Stimulated activated CD8-positive, alpha-beta memory T cell treated with anti-CD3 and anti-CD28 coated beads, Interleukin-7, amount 100 ng/mL, for 1 hour (primary cell): ENCODE data around the gene KHDRBS2.
"Not testable (repeated sequence)": the region's sequence is repeated elsewhere in the genome, so short reads cannot be mapped to it uniquely, and the experiment has no call there.

Experiments
- DNase-seq, 2 donors: peaks; one replicate each; pipeline ENCODE4 v3.0.0-alpha.2; 2020; ENCODE audit warnings: low read depth in 2 of 2

KHDRBS2 gene

DNA sequence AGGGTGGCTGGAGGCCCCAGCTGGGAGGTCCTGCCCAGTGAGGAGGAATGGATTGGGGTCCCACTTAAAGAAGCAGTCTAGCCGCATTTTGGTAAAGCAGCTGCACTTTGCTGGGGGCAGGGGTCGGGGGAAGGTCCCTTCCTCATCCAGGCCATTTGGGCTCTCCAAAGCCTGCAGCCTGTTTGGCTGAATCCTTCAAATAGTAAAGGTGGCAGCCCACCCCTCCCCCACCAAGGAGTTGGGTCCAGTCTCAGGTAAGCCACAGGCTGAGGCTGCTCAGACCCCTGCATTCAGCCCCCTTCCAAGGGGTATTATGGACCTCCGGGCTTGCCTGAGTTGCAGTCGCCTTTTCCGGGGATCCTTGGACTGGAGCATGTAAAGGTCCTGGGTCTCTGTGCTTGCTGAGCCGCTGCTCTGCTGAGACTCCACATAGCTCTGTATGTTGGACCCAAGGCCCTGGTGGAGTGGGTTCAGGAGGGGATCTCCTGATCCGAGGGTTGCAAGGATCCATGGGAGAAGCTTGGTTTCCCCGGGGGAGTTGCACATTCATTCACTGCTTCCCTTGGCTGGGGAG, 417.4 kb downstream of the KHDRBS2 start:
- no peak for DNase-seq

DNA sequence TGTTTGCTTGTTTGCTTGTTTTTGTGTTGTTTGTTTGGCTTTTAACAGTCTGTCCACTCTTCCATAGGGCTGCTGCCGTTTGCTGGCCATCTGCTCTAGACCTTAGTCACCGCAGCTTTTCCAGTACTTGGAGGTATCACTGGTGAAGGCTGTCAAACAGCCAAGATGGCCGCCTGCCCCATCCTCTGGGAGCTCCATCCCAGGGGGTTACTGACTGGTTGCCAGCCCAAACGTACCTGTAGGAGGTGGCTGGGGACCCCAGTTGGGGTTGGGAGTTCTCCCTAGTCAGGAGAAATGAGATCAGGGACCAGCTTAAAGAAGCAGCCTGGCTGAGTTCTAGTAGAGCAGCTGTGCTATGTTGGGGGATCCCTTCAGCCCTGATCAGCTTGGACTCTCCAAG, 418.4 kb downstream of the KHDRBS2 start:
- DNase-seq = no peak

DNA sequence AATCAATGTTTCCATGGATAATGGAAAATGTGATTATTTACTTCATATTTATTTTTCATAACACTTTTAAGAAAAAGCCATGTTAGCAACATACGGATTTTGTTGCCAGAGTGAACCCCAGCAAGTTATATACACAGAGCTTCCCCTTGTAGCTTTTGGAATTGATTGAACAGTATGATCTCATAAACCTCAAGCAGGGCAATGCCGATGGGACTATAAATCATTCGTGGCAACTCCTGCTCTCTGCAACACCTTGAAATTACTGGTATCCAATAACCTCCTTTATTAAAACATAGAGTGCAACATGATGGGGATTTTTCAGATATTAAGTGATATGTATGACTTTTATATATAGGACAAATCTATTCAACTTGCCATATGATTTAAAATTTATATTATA, 428.5 kb downstream of the KHDRBS2 start:
- no peak for DNase-seq

DNA sequence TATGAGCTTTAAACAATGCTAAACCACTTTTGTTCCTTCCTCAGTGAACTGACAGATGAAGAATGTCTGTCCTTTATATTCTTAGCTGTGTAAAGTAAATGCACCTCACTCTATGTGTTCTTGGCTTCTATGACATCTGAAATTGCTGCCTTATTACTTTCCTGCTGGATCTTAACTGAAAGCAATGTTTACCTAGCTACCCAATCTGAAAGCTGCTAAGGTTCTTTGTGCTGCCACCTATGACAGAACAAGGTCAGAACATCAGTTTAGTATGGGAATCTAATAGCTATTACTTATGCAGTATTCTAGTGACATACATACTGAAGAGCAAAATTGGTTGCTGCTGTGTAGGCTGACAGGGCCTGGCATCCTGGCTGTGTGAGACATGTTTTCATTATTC, 444.1 kb downstream of the KHDRBS2 start:
- no peak for DNase-seq

DNA sequence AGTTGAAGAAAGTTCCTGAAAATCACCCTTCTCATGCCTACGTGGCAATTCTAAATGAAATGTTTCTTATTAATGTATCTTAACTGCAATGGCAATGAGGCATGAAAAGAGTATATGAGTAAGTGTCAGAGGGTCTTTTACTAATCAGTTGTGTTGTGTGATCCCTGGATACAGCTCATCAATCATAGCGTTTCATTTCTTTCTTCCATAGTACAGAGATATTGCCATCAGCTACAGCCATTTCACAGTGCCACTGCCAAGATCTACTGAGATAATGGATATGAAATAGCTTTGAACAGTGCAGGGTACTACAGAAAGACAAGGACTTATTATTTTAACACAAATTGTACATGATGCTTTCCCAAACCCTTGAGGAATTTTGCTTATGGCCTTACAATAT, 450.8 kb downstream of the KHDRBS2 start:
- no peak for DNase-seq

DNA sequence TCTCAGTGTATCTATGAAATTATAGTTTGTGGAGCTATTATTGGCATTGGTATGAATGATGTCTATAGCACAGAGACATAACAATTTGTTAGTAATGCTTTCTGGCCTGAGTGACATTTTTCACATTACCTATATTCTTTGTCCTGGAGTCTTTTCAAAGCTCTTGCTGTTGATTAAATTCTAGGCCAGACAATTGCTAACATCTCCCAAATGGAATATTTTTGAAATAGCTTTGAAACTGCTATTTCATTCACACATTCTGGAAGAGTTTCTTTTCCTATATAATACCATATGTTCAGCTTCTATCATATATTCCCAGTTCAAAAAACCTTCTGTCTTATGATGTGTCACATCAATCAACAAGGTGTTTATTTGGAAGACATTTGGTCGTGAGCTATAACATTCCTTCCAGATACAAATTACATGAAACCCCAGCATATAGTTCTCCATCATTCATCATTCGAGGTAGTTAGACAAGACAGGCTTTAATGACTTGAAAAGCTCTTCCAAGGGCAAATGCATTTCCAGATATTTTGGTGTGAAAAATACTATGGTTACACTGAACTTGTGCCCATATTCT, 452.8 kb downstream of the KHDRBS2 start:
- DNase-seq = no peak

DNA sequence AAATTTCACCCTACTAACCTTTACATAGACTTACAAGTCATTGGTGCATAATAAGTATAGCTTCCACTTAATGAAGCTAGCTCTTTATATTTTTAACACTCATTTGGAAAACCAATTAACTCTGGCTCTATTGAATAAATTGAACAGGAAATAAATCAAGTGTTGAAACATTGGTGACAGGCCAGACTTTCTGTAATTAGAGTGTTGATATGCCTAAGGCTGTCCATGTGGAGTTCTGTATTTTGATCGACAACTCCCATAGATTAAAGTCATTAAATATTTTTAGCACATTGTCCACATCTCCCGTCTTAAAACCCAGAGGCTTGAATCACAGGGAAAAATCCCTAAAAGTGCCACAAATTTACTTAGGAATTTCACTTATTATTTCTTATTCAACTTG, 468.3 kb downstream of the KHDRBS2 start:
- no peak for DNase-seq

DNA sequence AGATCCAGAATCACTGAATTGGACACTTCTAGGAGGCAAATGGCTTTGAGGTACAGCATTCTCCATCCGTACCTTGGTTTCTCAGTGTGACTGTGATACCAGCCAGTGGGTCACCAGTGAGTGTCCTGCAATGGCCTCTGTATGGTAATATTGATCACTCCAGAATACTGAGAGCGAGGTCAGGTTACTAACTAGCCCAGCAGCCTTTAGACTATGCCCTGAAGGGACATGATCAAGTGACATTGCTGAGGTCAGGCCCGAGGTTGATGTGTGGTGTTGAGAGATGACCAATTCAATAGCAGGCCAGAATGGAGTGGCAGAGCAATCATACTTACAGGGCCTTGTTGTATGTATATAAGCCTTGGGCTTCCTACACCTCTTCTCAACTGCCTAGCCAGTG, 476.0 kb downstream of the KHDRBS2 start:
- no peak for DNase-seq

DNA sequence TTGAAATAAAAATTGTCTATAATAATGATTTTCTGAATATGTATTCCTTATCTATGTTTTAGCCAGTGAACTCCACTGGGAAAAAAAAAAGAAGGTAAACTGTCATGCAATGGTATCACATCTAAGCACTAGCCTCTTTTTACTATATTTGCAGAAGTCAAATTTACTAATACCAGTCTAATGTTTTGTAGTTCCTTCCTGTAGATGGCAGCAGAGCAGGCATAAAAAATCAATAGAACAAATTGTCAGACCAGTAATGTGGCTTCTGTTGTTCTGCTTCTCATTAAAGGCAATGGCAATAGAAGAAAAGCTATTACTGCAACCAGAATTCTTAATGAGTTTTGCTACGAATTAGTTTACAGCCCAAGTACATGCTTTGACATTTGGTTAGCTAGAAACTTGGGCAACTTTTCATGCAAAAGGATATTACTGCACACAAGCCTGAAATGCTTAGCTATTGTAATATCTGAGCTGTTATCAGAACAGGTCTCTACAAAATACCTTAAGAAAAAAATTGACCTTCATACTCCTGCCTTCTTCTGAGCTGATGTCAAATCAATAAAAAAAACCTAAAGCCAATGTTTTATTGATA, 476.9 kb downstream of the KHDRBS2 start:
- DNase-seq = no peak

DNA sequence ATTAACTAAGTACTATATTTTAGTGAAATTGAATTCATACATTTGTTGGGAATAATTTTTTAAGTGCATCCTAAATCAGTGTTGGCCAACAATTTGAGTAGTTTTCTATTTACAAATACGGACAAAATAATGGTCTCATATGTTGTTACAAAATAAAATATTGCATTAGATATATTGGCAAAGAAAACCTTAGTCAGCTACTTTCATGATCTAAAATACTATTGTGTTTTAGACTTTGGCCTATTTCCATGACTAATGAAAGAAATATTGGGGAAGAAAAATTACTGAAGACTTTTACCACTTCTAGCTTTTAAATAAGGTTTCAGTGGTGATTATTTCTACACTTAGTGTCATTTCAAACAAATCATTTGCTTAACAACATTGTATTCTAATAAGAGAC, 498.0 kb downstream of the KHDRBS2 start:
- no peak for DNase-seq

DNA sequence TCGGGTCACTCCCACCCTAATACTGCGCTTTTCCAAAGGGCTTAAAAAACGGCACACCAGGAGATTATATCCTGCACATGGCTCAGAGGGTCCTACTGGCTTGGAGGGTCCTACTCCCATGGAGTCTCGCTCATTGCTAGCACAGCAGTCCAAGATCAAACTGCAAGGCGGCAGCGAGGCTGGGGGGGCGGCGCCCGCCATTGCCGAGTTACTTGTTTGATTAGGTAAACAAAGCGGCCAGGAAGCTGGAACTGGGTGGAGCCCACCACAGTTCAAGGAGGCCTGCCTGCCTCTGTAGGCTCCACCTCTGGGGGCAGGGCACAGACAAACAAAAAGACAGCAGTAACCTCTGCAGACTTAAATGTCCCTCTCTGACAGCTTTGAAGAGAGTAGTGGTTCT, 516.6 kb downstream of the KHDRBS2 start:
- DNase-seq = not testable (repeated sequence)

DNA sequence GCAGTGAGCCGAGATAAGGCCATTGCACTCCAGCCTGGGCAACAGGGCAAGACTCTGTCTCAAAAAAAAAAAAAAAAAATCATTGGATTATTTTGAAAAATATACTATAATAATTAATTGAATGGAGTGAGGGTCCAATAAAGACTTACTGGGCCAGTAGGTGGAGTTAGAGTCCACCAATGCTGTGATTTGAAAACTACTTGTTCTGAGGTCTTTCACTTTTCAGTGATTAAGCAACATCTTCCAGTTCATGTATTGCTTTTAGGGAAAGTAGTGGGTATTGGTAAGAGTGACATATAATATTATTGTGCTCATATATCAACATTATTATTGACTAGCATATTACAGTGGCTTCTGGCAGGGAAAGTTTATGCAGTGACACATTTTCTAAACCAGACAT, 530.3 kb downstream of the KHDRBS2 start:
- no peak for DNase-seq

DNA sequence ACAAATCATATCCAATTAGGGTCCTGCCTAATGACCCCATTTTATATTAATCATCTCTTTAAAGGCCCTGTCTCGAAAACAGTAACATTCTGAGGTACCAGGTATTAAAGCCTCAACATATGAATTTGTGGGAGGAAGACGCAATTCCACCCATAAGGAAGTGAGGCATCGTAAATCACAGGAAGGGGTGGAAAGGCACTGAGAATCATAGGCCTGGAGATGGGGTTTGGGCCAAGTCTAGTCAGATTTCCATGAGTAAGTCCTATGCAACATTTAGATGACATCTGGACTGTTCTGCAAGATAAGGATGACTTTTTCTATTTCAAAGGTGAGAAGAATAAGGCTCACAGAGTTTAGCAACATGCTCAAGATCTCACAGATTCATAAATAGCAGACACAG, 534.0 kb downstream of the KHDRBS2 start:
- DNase-seq = no peak

DNA sequence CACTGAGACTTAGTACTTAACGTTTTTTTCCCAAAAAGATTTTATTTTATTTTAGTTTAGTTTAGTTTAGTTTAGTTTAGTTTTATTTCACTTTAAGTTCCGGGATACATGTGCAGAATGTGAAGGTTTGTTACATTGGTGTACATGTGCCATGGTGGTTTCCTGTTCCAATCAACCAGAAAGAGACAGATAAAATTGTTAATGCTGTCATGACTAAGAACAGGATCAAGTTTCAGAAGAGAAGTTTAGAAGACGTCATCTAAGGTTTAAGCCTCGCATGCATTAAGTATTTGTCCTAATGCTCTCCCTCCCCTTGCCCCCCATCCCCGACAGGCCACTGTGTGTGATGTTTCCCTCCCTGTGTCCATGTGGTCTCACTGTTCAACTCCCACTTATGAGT, 540.0 kb downstream of the KHDRBS2 start:
- no peak for DNase-seq

DNA sequence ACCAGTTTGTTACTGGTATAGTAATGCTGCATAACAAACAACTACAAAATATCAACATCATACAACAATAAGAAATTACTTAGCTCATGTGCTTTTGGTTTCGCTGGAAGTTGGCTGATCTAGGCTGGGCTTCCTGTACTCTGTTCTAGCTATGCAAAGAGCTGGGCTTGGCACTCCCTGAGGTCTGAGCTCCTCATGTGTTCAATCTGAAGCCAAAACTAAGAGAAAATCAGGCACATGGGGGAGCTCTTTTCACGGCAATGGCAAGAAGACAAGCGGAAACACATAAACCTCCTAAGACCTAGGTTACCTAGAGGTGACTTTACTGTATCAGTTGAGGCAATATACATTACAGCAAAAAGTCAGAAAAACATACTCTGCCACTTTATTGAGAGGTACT, 574.2 kb downstream of the KHDRBS2 start:
- no peak for DNase-seq

DNA sequence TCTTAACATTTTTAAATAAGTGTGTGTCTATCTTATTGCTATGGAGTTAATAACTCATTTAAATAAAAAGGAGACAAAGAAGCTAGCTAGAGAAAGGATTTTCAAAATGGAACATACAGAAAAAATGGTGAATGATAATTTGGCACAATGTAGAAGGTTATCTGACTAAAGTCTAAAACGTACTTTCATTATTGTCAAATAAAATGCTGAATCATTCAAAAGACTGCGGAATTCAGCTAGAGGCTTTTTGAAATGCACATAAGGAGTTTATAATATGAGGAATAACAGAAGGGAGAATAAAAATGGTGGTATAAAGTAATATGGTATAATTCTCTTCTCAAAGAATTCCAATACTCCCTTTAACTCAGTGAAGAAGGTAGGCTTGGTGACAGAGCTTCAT, 597.9 kb downstream of the KHDRBS2 start:
- DNase-seq = no peak

DNA sequence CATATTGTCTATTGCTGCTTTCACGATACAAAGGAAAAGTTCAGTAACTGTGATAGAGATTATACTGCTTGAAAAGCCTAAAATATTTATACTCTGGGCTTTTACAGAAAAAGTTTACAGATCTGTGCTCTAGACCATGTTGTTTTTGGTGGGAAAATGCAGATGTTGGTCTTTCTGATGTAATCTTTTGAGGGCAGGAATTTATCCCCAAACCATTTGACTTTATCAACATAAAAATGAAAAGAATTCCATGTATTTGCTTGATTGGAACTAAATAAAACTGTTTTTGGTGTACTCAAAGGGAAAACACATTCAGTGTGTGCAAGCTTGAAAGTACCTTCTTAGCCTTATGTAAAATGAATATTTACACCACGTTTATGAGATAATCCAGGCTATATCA, 603.5 kb downstream of the KHDRBS2 start:
- DNase-seq = no peak

DNA sequence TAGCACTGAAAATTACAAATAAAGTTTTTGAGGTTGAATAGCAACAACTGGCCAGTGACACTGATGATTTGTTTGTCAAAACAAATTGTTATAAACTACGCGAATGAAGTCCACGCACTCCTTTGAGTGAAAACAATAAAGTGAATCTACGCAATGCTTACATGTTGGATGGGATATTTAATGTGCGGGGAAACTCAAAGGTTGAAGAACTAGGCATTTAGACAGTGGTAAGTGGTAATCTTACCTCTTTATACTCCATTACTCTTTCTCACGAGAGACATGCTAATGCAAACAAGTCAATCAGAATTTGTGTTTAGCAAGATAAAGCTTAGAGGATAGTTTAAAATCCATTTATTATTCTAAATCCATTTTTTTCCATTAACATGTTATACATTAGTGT, 606.4 kb downstream of the KHDRBS2 start:
- DNase-seq = no peak

DNA sequence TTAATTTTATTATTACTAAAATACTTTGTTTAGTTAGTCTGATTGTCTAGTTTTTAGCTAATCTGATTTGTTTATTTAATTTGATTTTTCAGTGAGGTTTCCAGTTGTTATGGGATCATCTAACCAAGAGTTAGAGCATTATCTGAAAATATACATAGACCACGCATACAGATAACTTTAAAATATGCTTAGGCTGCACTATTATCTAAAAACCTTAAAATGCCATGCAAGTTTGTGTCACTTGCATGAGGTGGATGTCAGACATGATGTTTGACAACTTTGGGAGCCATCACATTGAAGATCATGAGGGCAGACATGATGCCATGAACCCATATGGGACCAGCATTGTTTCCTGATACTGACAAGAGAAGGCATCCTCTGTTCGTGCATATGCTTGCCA, 610.3 kb downstream of the KHDRBS2 start:
- no peak for DNase-seq

DNA sequence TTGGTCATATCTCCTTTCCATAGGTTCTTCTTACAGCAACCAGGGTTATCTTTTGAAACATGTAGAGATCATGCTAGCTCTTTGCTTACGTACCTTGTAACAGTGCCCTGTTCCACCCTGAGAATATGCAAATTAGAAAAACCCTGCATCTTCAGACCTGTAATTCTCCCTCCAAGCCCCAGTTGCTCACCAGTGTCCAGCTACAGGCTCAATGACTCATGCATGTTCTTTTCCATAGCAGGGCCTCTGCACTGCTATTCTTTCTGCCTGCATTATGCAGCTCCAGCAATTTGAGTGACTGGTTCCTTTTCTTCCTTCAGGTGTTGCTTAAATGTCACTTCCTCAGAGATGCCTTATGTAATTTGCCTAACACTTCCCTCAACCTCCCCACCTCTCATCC, 636.2 kb downstream of the KHDRBS2 start:
- no peak for DNase-seq

DNA sequence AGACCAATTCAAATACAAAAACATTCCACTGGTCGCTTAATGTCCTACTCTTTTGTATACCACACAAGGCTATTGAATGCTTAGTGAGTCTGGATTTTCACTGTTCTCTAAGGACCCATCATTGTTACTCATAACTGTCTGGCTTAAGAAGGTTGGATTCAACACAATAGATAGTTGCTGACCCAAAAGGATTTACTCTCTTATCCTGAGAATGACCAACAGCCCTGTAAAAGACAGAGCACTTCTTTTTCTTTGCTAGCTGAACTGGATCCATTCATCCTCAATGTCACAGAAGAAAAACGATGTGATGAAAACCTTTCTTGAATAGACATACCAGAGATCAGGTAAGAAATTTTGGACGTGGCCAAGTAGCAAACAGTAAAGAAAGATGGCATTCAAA, 645.6 kb downstream of the KHDRBS2 start:
- no peak for DNase-seq
